Osteoblast (primary cell): ENCODE data around the gene BAG3. TPM values are rescaled to one million over a fixed set of nuclear protein-coding genes. Genes with fewer than 3 reads are reported as not detected.

ENCODE experiments used
- DNase-seq: peaks from one replicate; pipeline ENCODE4 v3.0.0; 2011; ENCODE audit warnings: low spot score, mixed read lengths; ENCODE audit not compliant: insufficient read length; ENCODE audit errors: missing footprints
- H2AFZ ChIP-seq: 2 replicates; pipeline ENCODE4 v1.6.0; 2011; ENCODE audit warnings: mild to moderate bottlenecking, low read length
- H3K27ac ChIP-seq: 2 replicates; pipeline ENCODE4 v1.5.1; 2011; ENCODE audit warnings: mild to moderate bottlenecking, low read depth, low read length, moderate library complexity
- H3K27me3 ChIP-seq: 2 replicates; pipeline ENCODE4 v1.6.0; 2012; ENCODE audit warnings: mild to moderate bottlenecking, control low read depth, inconsistent platforms, low read length, moderate library complexity; ENCODE audit not compliant: insufficient read depth
- H3K36me3 ChIP-seq: 2 replicates; pipeline ENCODE4 v1.5.1; 2011; ENCODE audit warnings: mild to moderate bottlenecking, low read length, control low read depth, moderate library complexity; ENCODE audit not compliant: insufficient read depth
- H3K4me1 ChIP-seq: 2 replicates; pipeline ENCODE4 v1.5.1; 2011; ENCODE audit warnings: mild to moderate bottlenecking, low read length, control low read depth, moderate library complexity; ENCODE audit not compliant: insufficient read depth
- H3K4me2 ChIP-seq: 2 replicates; pipeline ENCODE4 v1.6.0; 2011; ENCODE audit warnings: mild to moderate bottlenecking, low read length; ENCODE audit not compliant: insufficient read depth
- H3K4me3 ChIP-seq: fragments of 200-600 bp; sonication (generic); 3 replicates; pipeline ENCODE4 v1.5.1; 2012; ENCODE audit warnings: mild to moderate bottlenecking, low read length, inconsistent platforms; ENCODE audit not compliant: insufficient read depth
- H3K79me2 ChIP-seq: 2 replicates; pipeline ENCODE4 v1.6.0; 2012; ENCODE audit warnings: mild to moderate bottlenecking, low read length, control low read depth, inconsistent platforms; ENCODE audit not compliant: insufficient read depth
- H3K9me3 ChIP-seq: 2 replicates; pipeline ENCODE4 v1.5.1; 2011; ENCODE audit warnings: low read depth, low read length, control low read depth
- H4K20me1 ChIP-seq: 2 replicates; pipeline ENCODE4 v1.6.0; 2012; ENCODE audit warnings: mild to moderate bottlenecking, low read length, control low read depth; ENCODE audit not compliant: insufficient read depth
- CTCF ChIP-seq: IDR thresholded peaks from 2 replicates; pipeline ENCODE4 v1.5.1; 2011; ENCODE audit warnings: mild to moderate bottlenecking, low read depth, low read length, moderate library complexity; ENCODE audit errors: extremely low read depth
- total RNA-seq: library from RNA; depleted of rRNA; stranded (reverse); fragments of >200 nt; gene quantifications from 2 replicates; pipeline ENCODE4 v1.2.3, GENCODE V29; 2012

The BAG3 gene
- total RNA-seq, 1 donor, result 12.7 TPM

- peak overlapping the region; percentile 96 for H3K27ac ChIP-seq
- H3K36me3 ChIP-seq, result peaks cover 25% of the 10 kb centered on the region
- H3K4me3 ChIP-seq, result no peak overlapping the region
- no peak overlapping the region for H3K4me2 ChIP-seq
- peaks cover 62% of the 10 kb centered on the region for H4K20me1 ChIP-seq
- DNase-seq, result no peak
- H3K27me3 ChIP-seq, result no peaks in the 10 kb centered on the region
- no peaks in the 10 kb centered on the region for H3K9me3 ChIP-seq
- H3K79me2 ChIP-seq, result peaks cover 90% of the 10 kb centered on the region
- peaks cover 61% of the 10 kb centered on the region for H3K4me1 ChIP-seq
- H2AFZ ChIP-seq, result no peak overlapping the region
- TF ChIP-seq CTCF, result no peak
Measured at GRCh38 chr10:119666709-119667004, 15.5 kb downstream of the BAG3 start.

GRCh38 chr10:119667562-119668328 is 16.6 kb downstream of the BAG3 start:
- no peaks in the 10 kb centered on the region for H3K9me3 ChIP-seq
- no peaks in the 10 kb centered on the region for H3K27me3 ChIP-seq
- no peak overlapping the region for H2AFZ ChIP-seq
- H3K79me2 ChIP-seq, result peaks cover 89% of the 10 kb centered on the region
- peaks cover 34% of the 10 kb centered on the region for H3K36me3 ChIP-seq
- H3K27ac ChIP-seq, result peak overlapping the region; percentile 96
- H3K4me1 ChIP-seq, result peaks cover 61% of the 10 kb centered on the region
- H3K4me2 ChIP-seq, result peak overlapping the region; percentile 72
- peak overlapping the region; percentile 37 for H3K4me3 ChIP-seq
- H4K20me1 ChIP-seq, result peaks cover 66% of the 10 kb centered on the region
- peak; percentile 99 for DNase-seq
- peak; percentile 22 for TF ChIP-seq CTCF

GRCh38 chr10:119668461-119668860 is 17.3 kb downstream of the BAG3 start:
- no peak overlapping the region for H2AFZ ChIP-seq
- H3K36me3 ChIP-seq, result peaks cover 41% of the 10 kb centered on the region

More at GRCh38 chr10:119668461-119668860, 17.3 kb downstream of the BAG3 start:
- peaks cover 89% of the 10 kb centered on the region for H3K79me2 ChIP-seq
- peaks cover 64% of the 10 kb centered on the region for H4K20me1 ChIP-seq
- no peak for TF ChIP-seq CTCF
- no peaks in the 10 kb centered on the region for H3K9me3 ChIP-seq
- H3K4me3 ChIP-seq, result peak overlapping the region; percentile 31
- DNase-seq, result no peak
- H3K4me1 ChIP-seq, result peaks cover 56% of the 10 kb centered on the region
- H3K4me2 ChIP-seq, result peak overlapping the region; percentile 72
- no peaks in the 10 kb centered on the region for H3K27me3 ChIP-seq
- peak overlapping the region; percentile 96 for H3K27ac ChIP-seq
